Stimulated activated CD4-positive, alpha-beta T cell treated with anti-CD3 and anti-CD28 coated beads, Interleukin-4, amount 100 ng/mL, for 24 hours (primary cell): Measurements from ENCODE around the gene EDN3.

Source experiments
- DNase-seq: peaks from one replicate; pipeline ENCODE4 v3.0.0-alpha.2; 2020

The EDN3 gene

DNA sequence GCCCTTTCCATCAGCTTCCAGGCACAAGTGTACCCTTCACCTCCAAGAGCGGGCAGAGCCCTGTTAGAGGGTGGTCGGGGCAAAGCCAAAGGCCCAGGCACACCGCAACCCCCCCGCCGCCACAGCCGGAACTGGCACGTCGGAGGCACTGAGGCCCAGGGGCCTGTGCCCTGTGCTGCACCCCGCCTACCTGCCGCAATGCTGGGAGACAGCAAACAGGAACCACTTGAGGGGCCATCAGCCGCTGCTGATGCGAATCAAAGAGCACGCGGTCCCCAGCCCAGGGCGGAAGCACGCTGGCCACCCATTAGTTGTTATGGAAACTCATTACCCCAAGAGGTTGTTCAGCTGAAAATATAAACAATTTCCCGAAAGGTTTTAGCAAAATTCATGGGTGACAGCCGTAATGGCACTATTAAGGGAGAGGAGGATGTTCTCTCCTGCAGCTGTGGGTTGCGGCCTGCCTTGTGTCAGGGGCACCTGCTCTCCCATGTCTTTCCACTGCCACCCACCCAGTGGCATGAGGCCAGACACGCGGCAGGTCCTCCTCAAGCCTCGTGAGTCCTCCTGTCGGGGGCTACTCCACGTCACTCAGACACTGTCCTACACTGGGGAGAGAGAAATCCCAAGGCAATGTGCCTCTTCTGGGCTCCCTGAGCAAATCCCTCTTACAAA lies 65.3 kb downstream of the EDN3 start:
- no peak for DNase-seq

DNA sequence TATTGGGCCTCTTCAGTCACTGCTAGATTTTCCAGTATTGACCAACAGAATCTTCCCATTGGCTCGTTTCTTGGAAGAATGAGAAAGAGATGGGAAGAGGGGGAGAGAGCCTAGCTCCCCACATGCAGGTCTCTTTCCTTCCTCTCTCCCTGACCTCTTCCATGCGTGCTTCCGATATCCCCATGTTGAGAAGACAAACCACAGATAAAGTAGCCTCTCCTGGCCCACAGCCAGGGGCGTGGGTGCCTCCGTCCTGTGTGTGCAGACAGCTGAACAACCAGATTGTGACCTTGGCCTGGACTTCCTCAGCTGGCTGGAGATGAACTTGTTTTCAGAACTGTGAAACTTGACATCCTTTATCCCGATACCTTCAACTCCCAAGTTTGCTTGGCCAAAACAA lies 71.0 kb downstream of the EDN3 start:
- DNase-seq: no peak

DNA sequence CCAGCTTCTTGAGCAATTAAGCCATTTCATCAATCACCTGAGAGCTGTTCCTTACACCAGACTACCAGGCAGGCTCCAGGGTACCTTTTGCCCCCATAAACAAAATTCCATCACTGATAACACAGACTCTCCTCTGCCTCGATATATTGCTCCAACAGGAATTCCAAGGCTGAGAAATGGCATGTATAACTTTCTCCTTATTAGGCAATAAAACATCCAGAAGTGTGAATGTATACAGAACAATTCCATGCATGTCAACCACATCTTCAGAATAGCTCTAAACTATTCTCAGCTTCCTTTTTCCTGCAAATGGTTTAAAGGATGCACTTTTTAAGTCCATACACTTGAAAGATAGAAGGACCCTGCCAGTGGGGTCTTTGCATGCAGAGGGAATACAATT lies 73.8 kb downstream of the EDN3 start:
- no peak for DNase-seq

DNA sequence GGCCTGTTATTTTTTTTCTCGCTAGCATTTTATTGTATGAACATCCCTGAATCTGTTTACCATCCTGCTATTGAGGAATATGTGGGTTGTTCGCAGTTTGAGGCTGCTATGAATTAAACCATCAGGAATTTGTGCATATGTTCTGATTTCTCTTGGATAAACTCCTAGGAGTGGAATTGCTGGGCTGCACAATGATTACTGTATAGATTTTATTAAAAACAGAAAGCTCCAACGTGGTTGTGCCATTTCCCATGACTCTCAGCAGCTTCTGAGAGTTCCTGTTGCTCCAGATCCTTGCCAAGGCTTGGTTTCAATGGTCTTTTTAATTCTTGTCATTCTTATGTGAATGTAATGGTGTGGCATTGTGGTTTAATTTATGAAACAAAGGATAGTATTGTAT lies 75.1 kb downstream of the EDN3 start:
- DNase-seq: no peak
